Activated CD4-positive, alpha-beta T cell treated with anti-CD3 and anti-CD28 coated beads for 48 hours (primary cell): ENCODE results near the gene CXCL3.
"Not testable (repeated sequence)": the region's sequence is repeated elsewhere in the genome, so short reads cannot be mapped to it uniquely, and the experiment has no call there.

Experiments used
- DNase-seq: peaks from one replicate; pipeline ENCODE4 v3.0.0-alpha.2; 2020

CXCL3 gene

DNA sequence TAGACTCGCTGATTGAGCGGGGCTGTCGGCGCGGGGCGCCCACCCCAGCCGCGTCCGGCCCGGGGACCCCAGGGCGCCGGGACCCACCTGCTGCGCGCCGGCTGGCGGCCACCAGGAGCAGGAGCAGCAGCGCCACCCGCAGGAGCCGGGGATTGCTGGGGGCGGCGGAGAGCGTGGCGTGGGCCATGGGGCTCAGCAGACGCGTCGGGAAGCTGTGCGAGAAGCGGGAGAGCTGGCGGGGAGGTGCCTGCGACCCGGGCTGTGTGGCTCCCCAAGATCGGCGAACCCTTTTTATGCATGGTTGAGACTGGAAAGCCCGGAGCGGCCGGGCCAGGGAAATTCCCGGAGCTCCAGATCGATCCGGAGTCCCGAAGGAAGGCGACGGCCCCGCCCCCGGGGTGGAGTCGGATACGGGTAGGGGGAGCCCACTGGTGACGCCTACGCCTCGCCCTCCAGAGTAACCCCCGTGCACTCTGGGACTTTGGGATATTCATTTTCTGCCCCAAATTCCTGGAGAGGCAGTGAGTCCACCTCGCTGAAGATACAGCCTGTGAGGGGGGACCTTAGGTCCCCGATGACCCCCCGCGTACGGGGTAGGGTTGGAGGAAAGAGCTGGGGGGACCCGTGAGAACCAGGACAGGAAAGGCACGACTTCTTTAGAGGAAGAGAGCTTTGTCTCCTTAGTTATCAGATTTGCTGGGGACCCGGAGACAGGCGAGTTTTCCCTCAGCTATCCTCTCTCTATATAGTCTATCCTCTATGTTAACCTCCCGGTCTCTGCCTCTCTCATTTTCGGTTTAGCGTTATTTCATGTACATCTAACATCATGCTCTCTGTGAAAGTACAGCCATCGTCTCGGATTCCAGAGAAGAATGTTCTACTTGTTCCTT, at the start of gene CXCL3:
CXCL3 (minus strand) TSS at position 265 of the 890 bp plus-strand sequence; CDS start at position 187, 78 bp downstream.
- DNase-seq: peak; percentile 10

GRCh38 chr4:74087481-74087880, 49.0 kb upstream of the CXCL3 start:
- DNase-seq: no peak

DNA sequence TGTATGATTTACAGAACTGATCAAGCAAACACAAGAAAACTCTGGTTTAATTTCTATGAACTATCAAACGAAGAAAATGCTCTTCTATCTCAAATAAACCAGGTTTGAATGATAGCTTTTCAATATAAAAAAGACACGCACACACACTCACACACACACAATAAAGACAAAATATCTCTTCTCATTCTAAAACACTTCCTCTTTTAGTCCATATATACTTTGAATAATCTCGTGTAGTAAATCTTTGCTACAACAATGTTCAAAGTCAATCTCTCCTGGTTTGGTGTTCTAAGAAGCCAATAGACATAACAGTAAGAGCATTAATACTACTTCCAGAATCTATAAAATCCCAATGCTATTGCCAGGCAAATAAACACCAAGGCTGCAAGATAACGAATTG, 47.2 kb upstream of the CXCL3 start:
- no peak for DNase-seq

DNA sequence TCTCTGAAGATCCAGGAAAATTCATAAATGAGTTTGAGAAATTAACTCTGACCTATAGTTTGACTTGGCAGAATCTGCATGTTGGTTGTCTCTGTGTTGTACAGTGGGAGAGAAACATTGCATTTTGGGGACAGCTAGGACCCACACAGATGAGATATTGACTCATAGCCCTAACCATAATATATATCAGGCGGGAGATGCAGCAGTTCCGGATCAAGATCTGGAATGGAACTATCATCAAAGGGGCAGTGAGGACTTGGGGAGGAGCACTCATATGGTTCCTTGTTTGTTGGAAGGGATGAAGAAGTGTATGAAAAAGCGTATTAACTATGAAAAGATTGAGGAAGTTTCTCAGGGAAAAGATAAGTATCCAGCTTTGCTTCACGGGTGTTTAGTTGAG, 46.5 kb upstream of the CXCL3 start:
- DNase-seq: no peak

- no peak for DNase-seq
These were observed 45.1 kb upstream of the CXCL3 start for GRCh38 chr4:74083546-74083945.

DNA sequence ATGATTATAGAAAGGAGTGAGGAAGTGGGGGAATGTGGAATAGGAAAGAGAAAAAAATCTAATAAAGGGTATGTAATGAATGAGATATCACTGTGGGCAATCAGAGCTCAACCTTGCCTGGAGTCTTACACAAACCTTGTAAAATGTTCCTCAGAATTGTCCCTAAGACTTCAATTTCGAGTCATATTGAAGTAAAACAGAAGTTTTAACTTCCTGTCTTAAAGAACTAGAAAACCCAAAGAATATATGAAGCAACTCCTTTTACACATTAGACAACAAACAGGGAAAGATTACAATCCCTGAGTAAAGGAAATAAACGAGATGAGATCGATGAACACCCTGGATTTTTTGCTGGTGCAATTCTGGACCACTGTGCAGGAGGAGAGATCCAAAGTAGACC, 42.5 kb upstream of the CXCL3 start:
- DNase-seq: no peak

GRCh38 chr4:74080351-74080750, 41.9 kb upstream of the CXCL3 start:
- DNase-seq: not testable (repeated sequence)

DNA sequence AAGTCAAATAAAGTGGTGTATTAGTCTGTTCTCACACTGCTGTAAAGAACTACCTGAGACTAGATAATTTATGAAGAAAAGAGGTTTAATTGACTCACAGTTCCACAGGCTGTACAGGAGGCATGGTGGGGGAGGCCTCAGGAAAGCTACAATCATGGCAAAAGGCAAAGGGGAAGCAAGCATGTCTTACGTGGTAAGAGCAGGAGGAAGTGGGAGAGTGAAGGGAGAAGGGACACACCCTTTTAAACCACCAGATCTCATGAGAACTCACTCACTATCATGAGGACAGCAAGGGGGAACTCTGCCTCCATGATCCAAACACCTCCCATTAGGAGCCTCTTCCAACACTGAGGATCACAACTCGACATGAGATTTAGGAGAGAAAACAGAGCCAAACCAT, 40.5 kb upstream of the CXCL3 start:
- not testable (repeated sequence) for DNase-seq

GRCh38 chr4:74073358-74073757, 34.9 kb upstream of the CXCL3 start:
- DNase-seq: no peak

GRCh38 chr4:74072739-74073138, 34.2 kb upstream of the CXCL3 start:
- DNase-seq: no peak

GRCh38 chr4:74067586-74067985, 29.1 kb upstream of the CXCL3 start:
- no peak for DNase-seq

GRCh38 chr4:74066232-74066631, 27.7 kb upstream of the CXCL3 start:
- DNase-seq: no peak

DNA sequence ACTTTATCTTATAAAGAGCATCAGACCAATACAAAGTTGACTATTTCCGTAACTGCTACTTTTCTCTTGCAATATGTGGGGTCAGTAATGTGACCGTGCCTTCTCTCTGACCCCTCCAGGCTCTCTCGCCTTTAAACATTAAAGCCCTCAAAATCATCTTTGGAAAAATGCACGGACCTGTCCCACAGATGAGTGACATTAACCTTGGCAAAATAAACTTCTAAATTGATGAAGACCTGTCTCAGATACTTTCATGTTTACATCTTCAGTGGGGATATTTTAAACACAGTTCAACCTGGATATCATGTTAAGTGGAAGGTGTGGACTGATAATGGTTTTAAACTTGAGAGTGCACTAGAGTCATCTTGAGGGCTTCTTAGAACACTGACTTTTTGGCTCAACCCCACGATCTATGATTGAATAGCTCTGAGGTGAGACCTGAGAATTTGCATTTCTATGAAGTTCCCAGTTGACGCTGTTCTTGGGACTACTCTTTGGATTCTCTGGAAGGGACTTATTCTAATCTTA, 26.7 kb upstream of the CXCL3 start:
- no peak for DNase-seq

DNA sequence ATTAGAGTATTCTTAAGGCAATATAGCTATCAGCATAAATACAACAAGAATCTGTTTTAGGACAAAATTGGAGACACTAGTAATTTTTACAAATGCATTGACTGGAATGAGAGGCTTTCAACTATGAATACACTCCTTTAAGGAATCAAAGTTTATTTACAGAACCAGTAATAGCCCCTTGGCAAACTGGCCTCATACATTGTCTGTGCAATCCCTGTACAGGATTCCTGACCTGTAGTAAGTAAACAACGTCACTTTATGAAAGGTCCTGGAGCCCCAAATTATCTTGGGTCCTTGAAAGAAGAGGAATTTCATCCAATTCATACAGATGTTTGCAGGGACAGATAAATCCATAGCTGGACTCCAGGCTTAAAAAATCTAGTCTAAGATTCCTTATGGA, 25.4 kb upstream of the CXCL3 start:
- no peak for DNase-seq

- no peak for DNase-seq
These were observed 24.5 kb upstream of the CXCL3 start for GRCh38 chr4:74062953-74063352.

DNA sequence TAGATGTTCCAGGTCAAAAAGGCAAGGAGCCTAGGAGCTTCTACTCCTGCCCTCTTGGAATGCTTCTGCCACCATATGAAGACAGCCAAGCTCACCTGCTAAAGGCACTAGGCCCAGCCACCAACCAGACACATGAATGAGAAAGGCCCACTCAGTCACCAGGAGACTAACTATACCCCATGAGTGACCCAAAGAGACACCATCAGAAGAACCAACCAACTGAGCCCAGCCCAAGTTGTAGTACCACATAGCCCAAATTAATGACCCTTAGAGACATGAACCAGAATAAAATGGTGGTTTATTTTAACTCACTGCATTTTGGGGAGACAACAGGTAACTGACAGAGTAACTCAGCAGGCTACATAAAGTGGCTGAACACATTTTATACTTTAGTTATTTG, 22.9 kb upstream of the CXCL3 start:
- no peak for DNase-seq

- no peak for DNase-seq
These were observed 20.8 kb upstream of the CXCL3 start for GRCh38 chr4:74059161-74059829.

DNA sequence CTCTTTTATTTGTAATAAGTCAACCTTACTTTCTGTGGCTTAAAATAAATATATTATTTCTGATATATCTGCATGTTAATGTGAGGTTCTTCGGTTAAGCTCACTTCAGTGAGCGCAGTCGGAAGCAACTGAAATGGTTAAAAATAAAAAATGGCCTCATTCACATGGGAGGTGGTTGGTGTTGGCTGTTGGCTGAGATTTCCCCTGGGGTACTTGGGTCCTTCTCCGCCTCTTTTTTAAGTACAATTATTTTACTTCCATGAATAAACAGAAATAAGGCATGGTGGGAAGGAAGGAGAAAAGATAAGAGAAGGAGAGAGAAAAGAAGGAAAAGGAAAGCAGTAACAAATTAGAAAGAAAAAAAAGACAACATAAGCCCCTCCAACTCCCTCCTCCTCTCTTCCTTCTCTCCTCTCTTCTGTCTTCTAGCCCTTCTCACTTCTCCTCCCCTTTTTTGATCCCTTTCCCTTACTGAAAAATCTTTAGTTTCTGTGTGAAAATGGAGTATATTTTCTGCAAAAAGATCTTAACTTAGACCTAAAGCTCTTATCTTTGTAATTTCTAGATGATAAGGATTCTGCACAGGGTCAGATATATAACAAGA, 19.7 kb upstream of the CXCL3 start:
- no peak for DNase-seq

DNA sequence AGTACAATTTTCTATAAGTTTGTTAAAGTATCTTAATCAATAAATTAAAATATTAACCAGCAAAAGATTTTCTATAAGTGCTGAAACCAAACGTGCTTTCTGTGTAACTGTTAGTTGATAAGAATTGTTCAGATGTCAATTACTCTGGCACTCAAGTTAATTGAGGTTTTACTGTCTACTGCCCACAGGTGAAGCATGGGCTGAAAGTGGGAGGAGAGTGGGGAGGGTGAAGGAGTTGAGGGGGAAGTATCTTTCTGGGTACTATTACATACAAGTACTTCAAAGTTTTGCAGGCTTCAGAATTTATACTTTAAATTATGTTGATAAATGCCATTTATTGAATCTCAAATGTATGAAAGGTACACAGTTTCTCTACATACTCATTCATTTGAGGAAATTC, 19.1 kb upstream of the CXCL3 start:
- DNase-seq: no peak

DNA sequence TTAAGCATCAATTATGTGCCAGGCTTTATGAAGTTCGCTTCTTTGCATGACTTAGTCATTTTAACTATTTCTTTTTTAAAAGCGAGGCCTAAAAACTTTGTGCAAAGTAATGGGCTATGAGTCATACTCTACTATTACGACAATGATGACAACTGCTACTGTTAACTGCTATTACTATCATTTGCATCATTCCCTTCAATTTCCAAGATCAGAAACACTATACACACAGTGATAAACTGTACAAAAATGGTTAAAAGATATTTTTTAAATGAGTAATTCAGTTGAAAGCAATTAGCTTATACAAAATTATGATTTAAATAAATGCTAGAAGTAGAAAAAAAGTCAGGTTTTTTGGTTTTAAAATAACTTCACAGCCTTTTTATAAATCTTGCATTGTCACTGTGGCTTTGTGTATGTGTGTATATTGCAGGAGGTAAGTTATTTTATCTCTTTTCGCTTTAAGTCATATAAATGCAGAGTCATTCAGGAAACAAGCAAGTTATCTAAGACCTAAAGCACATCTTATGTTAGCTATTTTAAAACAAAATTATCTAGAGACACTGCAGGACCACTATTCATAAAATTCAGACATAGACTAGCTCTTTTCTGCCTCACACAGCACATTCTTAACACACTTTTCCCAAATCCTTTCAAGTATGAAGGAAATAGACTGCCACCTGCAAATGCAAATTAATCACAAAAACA, 18.5 kb upstream of the CXCL3 start:
- no peak for DNase-seq

DNA sequence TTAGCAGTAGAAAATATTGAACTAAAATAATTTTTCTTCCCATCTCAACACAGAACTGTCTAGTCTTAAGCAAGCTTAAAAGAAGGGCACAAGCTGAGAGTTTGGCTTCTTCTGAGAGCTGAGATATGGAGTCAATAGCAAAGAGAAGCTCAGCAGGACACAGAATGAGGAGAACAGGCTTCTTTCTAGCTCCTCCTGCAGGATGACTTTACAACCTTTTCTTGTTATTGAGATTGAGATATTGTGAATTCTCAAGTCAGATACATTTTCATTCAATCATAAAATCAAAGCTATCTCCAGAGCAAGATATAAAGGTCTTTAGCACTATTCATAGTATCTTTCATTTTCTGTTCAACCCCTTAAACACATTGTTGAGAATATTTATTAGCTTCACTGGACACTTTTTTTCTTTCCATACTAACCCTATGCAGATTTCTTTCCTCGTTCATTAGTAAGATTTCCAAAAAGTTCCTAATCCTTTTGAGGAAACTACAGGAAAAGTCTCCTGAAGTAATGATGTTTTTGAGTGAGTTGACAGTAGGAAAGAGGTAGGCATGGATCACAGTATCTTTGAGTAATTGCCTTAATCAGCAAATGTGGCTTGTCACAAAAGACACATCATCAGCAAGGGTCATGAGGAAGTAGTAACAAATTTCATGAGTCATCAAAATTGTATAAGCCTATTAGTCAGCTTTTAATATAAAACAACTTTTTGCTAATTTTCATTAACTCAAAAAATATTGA, 17.8 kb upstream of the CXCL3 start:
- DNase-seq: no peak

GRCh38 chr4:74055498-74055897, 17.0 kb upstream of the CXCL3 start:
- DNase-seq: no peak
